PC-3 (cell line): Measurements from ENCODE around the gene LLGL2.

Experiments
- EZH2 ChIP-seq: fragments of 300-600 bp; sonication (generic); IDR thresholded peaks from one replicate; pipeline ENCODE4 v1.6.1; 2017; ENCODE audit warnings: antibody characterized with exemption, mild to moderate bottlenecking, low read length; ENCODE audit not compliant: unreplicated experiment
- EZH2phosphoT487 ChIP-seq: fragments of 300-600 bp; sonication (generic); IDR thresholded peaks from 2 replicates; pipeline ENCODE4 v1.6.1; 2018; ENCODE audit warnings: mild to moderate bottlenecking, antibody characterized with exemption, low read length, borderline replicate concordance

GRCh38 chr17:75525806-75526554 is 483 bp downstream of the LLGL2 start:
- TF ChIP-seq EZH2phosphoT487 (no peak), EZH2 (no peak)
